ENCODE data around the gene EFNA5.
"Not testable (repeated sequence)": the region's sequence is repeated elsewhere in the genome, so short reads cannot be mapped to it uniquely, and the experiment has no call there.

The EFNA5 gene

DNA sequence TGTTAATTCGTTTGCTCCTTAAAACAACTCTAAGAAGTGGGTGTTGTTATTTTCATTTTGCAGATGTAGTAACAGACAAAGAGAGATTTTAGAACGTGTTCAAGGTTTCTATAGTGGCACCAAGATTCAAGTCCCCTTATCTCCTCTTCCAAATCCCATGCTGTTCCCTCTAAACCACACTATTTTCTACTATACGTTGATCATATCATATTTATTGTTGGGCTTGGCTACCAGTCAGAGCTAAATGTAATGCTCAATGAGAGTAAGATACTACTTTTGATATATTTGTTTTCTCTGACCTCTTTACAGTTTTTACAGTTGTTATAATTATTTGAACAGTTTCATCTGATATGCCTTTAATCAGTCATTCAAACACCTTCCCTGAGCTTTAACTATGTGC, 212.9 kb downstream of the EFNA5 start:
- DNase-seq (ENCODE audit: low spot score) = no peak

DNA sequence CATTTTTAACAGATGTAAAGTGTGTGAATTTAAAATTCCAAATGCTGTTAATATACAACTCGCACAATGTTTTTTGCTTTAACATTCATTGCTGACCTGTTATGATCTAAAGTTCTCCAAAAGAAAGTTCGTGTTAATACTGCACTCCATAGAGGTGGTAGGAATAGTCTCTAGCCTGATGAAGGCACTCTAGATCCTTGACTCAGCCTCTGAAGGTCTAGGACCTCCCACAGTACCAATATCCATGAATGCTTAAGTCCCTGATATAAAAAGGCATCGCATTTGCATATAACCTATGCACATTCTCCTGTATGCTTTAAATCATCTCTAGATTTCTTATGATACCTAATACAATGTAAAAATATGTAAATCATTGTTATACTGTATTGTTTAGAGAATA, 213.6 kb downstream of the EFNA5 start:
- DNase-seq (ENCODE audit: low spot score) = no peak

DNA sequence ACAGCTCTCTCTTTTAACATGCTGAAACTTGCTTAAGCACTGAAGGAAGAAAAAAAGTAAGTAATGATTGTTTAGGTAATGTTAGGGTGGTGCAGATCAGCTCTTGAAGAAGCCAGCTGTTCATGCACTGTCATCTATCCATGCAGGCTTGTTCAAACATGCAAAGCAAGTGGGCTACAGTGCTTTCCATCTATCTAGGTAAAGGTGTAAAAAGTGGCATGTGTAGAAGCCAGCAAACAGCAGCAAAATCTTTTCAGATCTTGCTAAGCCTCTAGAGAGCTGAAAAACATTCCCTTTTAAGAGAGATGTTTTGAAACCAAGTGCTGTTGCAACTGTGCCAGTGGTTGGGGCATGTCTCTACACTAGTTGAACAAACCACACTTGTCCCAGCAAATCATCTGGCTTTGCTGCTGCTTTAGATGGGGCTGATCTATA, 214.4 kb downstream of the EFNA5 start:
- DNase-seq (ENCODE audit: low spot score) = no peak

DNA sequence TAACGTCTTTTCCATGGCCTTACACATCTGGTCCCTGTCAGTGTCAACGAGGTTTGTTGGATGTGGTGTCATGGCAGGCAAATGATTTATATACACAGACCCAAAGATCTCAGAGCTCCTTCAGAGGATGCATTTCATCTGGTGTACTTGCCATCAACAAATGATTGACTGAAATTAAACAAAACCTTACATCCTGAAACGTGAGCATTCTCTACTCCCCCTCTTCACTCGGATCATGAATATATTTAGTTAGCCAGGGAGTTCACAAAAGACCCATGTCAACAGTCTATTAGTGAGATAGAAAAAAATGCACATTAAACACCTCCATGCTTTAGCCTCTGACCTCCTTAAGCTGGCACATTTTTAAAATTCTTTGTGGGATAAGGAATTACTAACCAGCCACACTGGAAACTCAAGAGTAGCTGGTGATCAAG, 215.6 kb downstream of the EFNA5 start:
- DNase-seq (ENCODE audit: low spot score) = no peak

DNA sequence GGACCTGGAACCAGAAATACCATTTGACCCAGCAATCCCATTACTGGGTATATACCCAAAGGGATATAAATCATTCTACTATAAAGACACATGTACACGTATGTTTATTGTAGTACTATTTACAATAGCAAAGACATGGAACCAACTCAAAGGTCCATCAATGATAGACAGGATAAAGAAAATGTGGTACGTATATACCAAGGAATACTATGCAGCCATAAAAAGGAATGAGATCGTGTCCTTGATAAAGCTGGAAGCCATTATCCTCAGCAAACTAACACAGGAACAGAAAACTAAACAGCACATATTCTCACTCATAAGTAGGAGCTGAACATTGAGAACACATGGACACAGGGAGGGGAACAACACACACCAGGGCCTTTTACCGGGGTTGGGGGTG, 218.9 kb downstream of the EFNA5 start:
- not testable (repeated sequence) for DNase-seq (ENCODE audit: low spot score)

DNA sequence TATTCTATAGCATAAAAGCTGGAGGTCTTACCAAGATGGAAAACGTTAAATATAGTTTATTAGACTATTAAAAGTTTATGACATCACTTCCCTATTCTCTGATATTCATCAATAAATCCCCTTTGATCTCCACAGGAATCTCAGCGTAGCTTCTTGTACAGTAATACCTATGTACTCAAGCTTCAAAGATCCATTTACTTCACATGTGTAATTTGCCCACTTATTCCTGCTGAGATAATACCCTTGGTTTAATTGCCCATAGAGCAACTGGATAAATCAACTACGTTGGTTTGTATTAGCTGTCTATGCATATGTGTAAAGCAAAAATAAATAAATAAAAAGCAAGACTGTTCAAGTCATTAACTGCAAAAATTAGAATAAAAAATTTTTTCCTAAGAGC, 219.7 kb downstream of the EFNA5 start:
- DNase-seq (ENCODE audit: low spot score) = no peak

DNA sequence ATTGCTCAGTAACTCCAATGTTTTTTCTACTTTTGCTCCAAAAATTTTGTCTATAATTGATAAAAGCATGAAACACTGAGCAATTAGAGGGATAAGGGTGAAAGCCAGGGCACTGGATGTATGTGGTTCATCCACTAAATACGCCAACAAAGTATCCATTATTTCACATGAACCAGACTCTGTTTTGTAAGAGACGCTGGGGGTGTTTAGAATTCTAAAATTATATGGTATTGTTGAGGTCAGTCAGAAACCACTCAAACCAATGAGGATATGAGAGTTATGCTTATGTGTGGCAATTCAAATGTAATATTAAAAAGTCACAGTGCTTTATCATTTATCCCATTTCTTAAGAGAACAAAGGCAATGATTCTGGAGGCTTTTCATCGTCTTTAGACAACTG, 220.2 kb downstream of the EFNA5 start:
- DNase-seq (ENCODE audit: low spot score) = no peak

DNA sequence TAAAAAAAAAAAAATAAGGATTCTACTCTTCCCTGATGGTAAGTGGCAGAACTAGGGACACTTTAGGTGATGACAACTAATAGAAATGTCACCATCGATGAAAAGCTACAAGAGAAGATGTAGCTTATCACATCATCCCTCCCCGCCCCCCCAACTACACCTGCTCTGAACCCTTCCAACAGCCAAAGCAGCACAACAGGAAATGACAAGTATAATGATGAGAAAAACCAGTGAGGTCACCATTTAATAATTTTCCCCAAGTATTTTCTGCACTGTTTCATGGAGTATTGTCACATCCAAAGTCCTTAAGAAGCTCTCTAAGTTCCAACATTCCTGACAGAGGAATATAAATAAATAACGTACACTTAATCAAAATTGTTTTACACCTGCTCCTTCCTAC, 221.4 kb downstream of the EFNA5 start:
- DNase-seq (ENCODE audit: low spot score) = no peak

DNA sequence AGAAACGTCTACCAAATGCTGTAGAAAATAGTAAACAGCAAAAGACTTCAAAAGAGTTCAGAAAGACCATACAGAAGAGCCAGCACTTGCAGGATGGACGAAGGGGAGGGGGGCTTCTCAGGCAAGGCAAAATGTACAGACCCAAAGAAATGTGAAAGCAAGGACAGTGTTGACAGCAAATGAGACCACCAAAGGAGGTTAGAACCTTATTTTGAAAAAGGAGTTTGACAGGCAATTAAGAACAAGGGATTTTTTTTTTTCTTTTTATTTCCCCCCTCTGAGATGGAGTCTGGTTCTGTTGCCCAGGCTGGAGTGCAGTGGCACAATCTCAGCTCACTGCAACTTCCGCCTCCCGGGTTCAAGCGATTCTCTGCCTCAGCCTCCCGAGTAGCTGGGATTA, 223.2 kb downstream of the EFNA5 start:
- no peak for DNase-seq (ENCODE audit: low spot score)

DNA sequence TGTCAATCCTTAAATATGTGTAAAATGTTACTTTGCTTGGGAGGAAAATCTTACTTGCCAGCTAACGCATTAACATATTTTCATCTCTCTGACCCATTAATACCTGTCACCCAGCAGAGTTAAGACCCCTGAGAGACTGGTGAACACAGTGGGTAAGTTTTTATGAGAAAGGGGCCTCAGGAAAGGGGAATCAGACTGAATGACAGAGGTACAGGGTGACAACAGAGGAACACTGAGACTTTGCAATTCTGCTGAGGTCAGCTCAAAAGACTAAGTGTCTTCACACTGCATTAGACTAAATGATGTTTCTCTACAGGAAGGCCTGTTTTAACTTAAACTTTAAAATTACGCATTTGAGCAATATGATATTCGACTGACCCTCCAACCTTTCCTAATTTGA, 223.8 kb downstream of the EFNA5 start:
- no peak for DNase-seq (ENCODE audit: low spot score)

DNA sequence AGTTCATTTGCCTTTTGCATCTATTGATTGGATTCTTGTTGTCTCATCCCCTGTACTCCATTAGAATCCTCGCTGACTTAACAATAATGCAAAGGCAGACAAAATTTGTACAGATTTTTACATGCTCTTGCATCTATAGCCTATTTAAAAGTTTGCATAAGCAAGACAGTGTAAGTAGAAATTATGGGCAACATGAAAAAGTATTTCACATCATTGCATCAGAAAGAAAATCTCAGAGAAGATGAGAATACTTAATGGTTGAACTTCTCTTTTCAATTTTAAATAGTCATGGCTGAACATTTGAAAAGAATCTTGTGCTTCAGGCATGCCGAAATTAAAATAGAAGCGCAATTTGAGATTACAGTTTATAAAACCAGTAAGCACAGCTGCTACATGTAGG, 226.4 kb downstream of the EFNA5 start:
- no peak for DNase-seq (ENCODE audit: low spot score)

DNA sequence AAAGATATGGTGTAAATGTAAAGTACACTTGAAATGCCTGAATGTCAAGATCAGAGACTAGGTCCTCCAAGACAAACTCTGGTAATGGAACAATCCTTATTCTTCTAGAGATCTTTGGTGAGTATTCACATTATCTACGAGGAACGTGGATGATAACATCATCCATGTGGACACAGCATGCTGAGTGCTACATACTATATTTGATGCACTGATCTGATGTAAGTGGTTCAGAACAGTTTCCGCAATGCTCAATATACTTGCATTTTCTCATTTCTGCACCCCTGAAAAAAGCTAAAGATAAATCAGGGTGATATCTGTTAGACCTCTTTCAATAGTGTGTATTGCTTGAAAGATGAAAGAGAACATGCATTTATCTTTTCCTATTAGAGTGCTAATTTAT, 226.8 kb downstream of the EFNA5 start:
- DNase-seq (ENCODE audit: low spot score) = no peak

DNA sequence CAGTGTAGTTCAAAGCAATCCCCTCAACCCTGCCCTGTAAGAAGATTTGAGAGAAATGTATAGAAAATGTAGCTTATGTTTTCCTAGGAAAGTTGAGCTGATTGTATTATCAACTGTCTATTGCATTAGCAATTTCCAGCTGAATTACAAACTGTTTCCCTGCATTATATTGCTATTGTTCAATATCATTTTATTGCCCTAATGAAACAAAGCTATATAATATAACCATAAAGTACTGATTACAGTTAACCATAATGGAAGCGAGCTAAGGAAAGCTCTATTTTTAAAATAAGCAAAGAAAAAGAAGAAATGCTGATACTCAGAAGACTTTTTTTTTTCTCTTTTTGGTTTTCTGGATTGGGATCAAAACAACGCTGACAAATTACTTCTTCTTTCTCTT, 228.3 kb downstream of the EFNA5 start:
- DNase-seq (ENCODE audit: low spot score) = no peak

DNA sequence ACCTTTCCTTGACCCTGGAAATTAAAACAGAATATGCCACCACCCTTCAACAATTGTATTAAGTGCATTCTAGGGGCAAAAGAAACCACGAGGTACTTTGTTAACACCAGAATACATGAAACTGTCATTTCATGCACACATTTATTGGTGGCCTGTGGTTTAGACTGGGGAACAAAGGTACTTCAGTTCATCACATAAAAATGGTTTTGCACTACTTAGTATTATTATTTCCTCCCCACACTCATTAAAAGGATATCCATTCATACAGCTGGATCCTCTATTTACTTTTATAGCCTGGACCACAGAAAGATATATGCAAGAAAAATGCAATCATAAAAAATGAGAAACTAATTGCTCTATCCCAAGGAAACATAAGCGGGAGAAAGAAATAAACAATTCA, 230.9 kb downstream of the EFNA5 start:
- no peak for DNase-seq (ENCODE audit: low spot score)

DNA sequence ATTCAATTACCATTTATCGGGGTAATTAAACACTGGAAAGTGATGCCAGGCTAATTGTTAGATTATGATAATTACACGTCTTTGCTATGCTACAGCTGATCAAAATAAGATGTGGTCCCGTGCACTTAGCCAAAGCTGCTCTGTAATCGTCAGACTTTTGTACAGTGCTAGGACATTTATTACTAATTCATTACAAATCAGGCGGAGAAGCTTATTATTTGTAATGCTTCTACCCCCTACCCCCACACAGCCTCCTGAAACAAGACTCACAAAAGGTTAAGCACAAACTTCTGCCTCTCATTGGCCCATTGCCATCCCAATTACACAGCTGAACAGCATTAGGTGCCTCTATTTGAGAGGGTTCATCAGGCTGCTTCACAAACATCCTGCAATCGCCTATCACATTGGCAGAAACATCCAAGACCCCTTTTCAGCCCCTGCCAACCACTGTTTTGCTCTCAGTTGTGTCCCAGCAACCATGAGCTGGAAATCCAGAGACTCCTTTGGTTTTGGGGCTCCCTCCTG, 232.7 kb downstream of the EFNA5 start:
- DNase-seq (ENCODE audit: low spot score) = no peak

DNA sequence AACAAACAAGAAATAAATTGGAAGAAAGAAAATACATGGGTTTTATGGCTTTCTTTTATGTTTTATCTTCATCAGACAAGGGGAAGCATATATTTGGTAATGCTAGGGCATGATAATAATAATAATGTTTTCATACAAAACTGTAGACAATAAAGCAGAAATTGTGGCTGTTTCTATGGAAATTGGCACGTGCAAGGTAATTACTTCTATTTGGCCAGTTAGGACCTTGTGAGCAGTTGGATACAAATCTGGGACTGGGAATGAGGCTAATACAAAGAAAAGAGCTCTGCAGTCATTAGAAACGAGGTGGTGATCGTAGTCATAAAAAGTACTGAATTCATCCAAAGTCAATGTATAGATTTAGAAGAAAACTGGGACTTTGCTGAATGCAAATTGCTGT, 233.6 kb downstream of the EFNA5 start:
- DNase-seq (ENCODE audit: low spot score) = no peak

DNA sequence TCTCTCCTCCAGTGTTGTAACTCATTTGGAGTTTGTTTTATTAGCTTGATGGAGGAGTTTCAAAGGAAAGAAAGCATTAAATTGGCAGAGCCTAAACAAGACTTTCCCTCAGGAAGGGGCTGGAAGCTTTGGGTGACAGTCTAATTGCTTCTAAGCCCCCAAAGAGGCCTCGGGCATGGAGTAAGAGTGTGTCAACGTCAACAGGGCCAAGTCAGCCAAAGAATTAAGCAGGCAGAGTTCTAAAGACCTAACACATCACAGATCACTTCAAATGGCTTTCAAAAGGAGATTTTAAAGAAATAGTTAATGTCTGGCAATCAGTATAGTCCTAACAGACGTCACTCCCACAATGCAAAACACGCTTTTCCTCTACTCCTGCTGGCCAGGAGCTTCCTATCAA, 234.5 kb downstream of the EFNA5 start:
- no peak for DNase-seq (ENCODE audit: low spot score)

DNA sequence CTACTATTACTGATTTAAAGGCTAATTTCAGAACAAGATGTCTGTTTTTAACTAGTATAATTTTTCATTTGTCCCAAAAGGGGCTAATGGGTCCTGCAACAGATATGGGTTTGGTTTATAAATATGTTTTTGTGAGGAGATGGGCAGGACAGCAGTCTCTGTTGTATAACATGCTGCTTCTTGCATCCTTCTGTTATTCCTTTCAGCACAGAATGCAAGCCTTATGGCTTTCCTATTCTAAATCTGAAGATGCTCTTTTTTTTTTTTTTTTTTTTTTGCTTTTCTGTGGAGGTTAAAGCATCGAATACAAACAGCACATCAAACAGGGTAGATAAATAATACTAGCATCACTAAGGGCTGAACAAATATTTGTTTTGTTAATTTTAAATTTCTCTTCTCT, 235.7 kb downstream of the EFNA5 start:
- DNase-seq (ENCODE audit: low spot score) = no peak

DNA sequence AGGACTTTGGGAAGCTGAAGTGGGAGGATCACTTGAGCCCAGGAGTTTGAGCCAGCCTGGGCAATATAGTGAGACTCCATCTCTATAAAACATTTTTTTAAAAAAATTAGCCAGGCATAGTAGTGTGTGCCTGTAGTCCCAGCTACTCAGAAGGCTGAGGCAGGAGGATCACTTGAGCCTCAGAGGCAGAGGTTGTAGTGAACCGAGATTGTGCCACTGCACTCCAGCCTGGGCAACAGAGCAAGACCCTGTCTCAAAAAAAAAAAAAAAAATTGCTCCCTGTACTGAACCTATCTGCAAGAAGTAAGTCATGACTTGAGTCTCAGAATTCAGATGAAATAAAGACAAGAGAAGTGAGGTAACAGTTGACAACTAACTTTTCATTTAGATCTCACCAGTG, 237.1 kb downstream of the EFNA5 start:
- DNase-seq (ENCODE audit: low spot score) = not testable (repeated sequence)

DNA sequence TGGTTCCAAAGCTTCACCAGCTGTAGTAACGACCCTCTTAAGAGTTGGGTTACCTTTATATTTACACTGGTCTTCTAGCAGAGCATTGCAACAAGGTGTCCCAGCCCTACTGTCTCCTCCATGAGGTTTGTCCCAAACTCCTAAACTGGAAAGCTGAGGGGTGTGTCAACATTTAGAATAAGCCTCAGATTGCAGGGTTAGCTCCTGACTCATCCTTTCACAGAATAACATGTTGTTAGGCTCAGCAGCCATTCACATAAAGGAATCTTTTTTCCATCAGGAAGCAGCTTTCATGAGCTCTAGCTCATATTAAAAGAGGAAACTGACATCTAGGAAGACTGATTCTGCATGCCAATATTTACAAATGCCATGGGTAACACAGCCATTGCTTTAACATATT, 238.7 kb downstream of the EFNA5 start:
- DNase-seq (ENCODE audit: low spot score) = no peak

DNA sequence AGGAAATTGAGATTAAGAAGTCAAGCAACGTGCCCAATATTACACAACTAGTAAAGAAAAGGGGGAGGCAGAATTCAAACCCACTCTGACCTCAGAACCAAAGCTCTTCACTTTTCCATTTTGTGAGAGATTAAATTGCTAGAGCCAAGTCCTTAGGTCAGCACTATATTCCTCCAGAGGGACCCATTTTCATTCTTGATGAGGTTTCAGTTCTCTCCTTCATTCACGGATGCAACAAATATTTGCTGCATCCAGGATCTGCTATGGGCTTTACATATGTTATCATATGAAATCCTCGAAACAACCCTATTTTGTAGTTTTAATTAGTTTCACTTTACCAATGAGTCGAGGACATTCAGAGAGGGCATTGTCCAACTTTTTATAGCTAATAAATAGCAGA, 239.2 kb downstream of the EFNA5 start:
- no peak for DNase-seq (ENCODE audit: low spot score)

DNA sequence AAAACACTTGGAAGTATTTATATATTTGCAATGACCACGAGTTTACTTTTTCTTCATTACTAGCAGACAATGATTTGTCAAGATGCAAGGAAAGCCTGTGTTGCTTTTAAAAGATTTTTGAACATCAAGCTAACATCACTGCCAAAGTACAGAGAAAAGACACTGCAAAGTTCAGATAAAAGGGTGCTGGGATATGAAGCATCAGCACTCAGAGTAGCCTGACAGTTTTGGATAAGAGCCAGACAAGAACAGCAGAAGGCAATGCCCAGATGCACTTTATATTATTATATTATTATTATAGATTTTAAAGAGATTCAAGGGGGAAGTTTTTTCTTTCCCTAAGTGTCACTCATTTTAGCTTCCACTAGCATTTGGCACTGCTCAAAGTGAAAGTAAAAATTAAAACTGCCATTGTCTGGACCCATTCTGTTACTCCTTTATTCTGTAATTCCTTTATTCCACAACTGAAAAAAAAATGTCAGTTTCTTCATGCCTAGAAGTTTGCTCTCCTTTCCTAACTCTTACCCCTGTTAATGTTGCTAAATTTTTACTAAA, 240.6 kb downstream of the EFNA5 start:
- DNase-seq (ENCODE audit: low spot score) = no peak

DNA sequence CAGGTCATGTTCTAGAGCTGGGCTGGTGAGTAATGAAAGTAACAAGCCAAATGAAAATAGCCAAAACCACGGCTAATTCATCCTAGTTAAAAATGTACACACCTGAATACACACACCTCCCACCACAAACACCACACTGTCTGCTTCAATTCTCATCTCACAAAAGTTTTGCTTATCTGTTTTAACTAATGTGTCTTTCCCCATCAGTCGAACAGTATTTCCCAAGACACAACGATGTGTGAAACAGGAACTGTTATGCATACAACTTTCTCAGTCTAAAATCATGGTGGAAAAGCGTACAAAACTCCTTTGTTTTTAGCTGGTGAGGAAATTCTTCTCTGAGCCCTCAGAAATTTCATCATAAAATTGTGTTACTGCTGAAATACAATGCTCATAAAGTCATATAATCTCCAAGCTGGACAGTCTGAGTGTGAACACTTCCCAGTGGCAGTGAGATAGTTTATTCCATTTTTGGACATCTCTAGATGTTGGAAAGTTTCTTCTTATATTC, 242.4 kb downstream of the EFNA5 start:
- DNase-seq (ENCODE audit: low spot score) = no peak

DNA sequence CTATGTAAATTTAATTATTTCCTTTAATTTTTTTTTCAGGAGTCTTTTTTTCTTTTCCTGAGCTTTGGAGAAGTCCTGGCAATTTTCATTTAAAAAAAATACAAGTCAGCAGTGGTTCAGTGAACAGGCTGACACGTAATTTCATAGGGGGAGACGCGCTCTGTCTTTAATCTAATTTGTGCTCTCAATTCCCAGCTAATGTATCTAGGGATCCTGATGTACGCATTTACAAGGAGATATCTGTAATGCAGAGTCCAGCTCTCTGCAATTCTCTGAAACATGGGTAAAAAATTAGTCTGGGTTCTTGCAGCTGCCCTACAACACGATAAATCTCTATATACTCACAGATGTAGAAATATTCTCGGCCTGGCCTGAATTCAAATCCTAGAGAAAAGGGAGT, 243.9 kb downstream of the EFNA5 start:
- DNase-seq (ENCODE audit: low spot score) = no peak
